Adrenal gland (tissue), 5 donors: ENCODE data around the gene CIART.
"Not testable (repeated sequence)": the region's sequence is repeated elsewhere in the genome, so short reads cannot be mapped to it uniquely, and the experiment has no call there.

Experiments
- CTCF ChIP-seq, 6 experiments: fragments of 450-650 bp in 4 of 6; fragments of 200-600 bp in 2 of 6; sonication (generic) in 1 of 6; IDR thresholded peaks; 1 replicate in 5 of 6; 2 replicates in 1 of 6; pipeline versions ENCODE4 v1.5.1 to v1.8.0; 2016 to 2021; ENCODE audit warnings: antibody characterized with exemption in 6 of 6, mild to moderate bottlenecking in 2 of 6, moderate library complexity in 1 of 6
- POLR2A ChIP-seq, 2 donors: fragments of 450-650 bp; IDR thresholded peaks; one replicate each; pipeline ENCODE4 v1.6.1; 2017; ENCODE audit warnings: antibody characterized with exemption in 2 of 2, mild to moderate bottlenecking in 2 of 2, moderate library complexity in 1 of 2
- donor health status: DM: no; HTN: no; CAD: no.

DNA sequence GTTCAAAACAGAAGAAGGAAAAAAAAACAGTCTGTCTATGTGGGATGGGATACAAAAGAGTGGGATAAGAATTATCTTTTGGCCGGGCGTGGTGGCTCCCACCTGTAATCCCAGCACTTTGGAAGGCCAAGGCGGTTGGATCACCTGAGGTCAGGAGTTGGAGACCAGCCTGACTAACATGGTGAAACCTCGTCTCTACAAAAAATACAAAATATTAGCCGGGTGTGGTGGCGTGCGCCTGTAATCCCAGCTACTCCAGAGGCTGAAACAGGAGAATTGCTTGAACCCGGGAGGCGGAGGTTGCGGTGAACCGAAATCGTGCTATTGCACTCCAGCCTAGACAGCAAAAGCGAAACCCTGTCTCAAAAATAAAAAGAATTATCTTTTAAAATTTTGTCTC, 45.2 kb upstream of the CIART start:
- TF ChIP-seq CTCF, POLR2A (IDR thresholded peaks at IDR 0.05): not testable (repeated sequence)
